HEK293 (cell line): ENCODE results near the gene KANSL1.
"Not testable (repeated sequence)": the region's sequence is repeated elsewhere in the genome, so short reads cannot be mapped to it uniquely, and the experiment has no call there.

Experiments
- CTCF ChIA-PET: fragments of 350-600 bp; formaldehyde crosslinking; extraction: SDS; loops from one replicate; lab custom pipeline; 2021; ENCODE audit warnings: antibody characterized with exemption; lab: Yijun Ruan, JAX
- POLR2A ChIA-PET: fragments of 300-600 bp; formaldehyde crosslinking; extraction: SDS; loops from one replicate; lab custom pipeline; 2020; ENCODE audit warnings: antibody characterized with exemption, inconsistent platforms; lab: Yijun Ruan, JAX
- H3K27ac ChIP-seq: fragments of 200-500 bp; sonication (Bioruptor generic); 2 replicates; pipeline ENCODE4 v1.5.1; 2014; ENCODE audit warnings: low read depth, low read length, control low read depth, inconsistent platforms; ENCODE audit errors: extremely low read depth
- H3K36me3 ChIP-seq, 2 experiments: fragments of 200-500 bp in 1 of 2; sonication (Bioruptor generic) in 1 of 2; 1 replicate in 1 of 2; 2 replicates in 1 of 2; pipeline ENCODE4 v1.5.1; 2014 to 2017; ENCODE audit warnings: inconsistent platforms in 2 of 2, low read length in 2 of 2; ENCODE audit not compliant: control insufficient read depth in 2 of 2, insufficient read depth in 1 of 2
- H3K4me1 ChIP-seq: fragments of 200-500 bp; sonication (Bioruptor generic); 2 replicates; pipeline ENCODE4 v1.5.1; 2014; ENCODE audit warnings: mild to moderate bottlenecking, low read length, inconsistent platforms; ENCODE audit not compliant: control insufficient read depth, insufficient read depth
- H3K4me3 ChIP-seq: 2 replicates; pipeline ENCODE4 v1.5.1; 2011; ENCODE audit warnings: low read depth, mild to moderate bottlenecking, control low read depth, low read length, moderate library complexity
- H3K9me3 ChIP-seq: fragments of 200-500 bp; sonication (Bioruptor generic); 2 replicates; pipeline ENCODE4 v1.5.1; 2014; ENCODE audit warnings: low read depth, low read length, inconsistent platforms; ENCODE audit not compliant: control insufficient read depth, insufficient read depth
- BCL11B ChIP-seq: fragments of 450-650 bp; formaldehyde crosslinking; IDR thresholded peaks from 2 replicates; pipeline ENCODE4 v1.5.1; 2016; ENCODE audit warnings: low read depth, missing biosample characterization, missing genetic modification characterization
- EGR2 ChIP-seq: fragments of 450-650 bp; formaldehyde crosslinking; IDR thresholded peaks from 2 replicates; pipeline ENCODE4 v1.5.1; 2016; ENCODE audit warnings: low read depth, missing biosample characterization, missing genetic modification characterization
- GLIS2 ChIP-seq: fragments of 450-650 bp; formaldehyde crosslinking; IDR thresholded peaks from 2 replicates; pipeline ENCODE4 v1.5.1; 2016; ENCODE audit warnings: missing biosample characterization, missing genetic modification characterization
- HIC1 ChIP-seq: fragments of 450-650 bp; formaldehyde crosslinking; IDR thresholded peaks from 2 replicates; pipeline ENCODE4 v1.5.1; 2016; ENCODE audit warnings: missing biosample characterization, missing genetic modification characterization
- HOXC10 ChIP-seq: sonication (generic); formaldehyde crosslinking; IDR thresholded peaks from 2 replicates; pipeline ENCODE4 v1.8.1; 2023; ENCODE audit warnings: mild to moderate bottlenecking, missing genetic modification reagents
- KLF10 ChIP-seq: fragments of 450-650 bp; IDR thresholded peaks from 2 replicates; pipeline ENCODE4 v1.5.1; 2018; ENCODE audit warnings: missing biosample characterization, mild to moderate bottlenecking, missing genetic modification characterization
- MEIS1 ChIP-seq: sonication (generic); formaldehyde crosslinking; IDR thresholded peaks from 2 replicates; pipeline ENCODE4 v1.8.1; 2022; ENCODE audit warnings: missing genetic modification reagents, mild to moderate bottlenecking, borderline replicate concordance
- SALL2 ChIP-seq: fragments of 450-650 bp; formaldehyde crosslinking; IDR thresholded peaks from 2 replicates; pipeline ENCODE4 v1.5.0; 2017; ENCODE audit warnings: missing biosample characterization, mild to moderate bottlenecking, missing genetic modification characterization, borderline replicate concordance
- SP2 ChIP-seq: fragments of 450-650 bp; formaldehyde crosslinking; IDR thresholded peaks from 2 replicates; pipeline ENCODE4 v1.5.1; 2016; ENCODE audit warnings: missing biosample characterization, missing genetic modification characterization
- YY1 ChIP-seq: fragments of 450-650 bp; formaldehyde crosslinking; IDR thresholded peaks from 2 replicates; pipeline ENCODE4 v1.5.1; 2018; ENCODE audit warnings: missing biosample characterization, missing genetic modification characterization
- ZBTB17 ChIP-seq: fragments of 450-650 bp; formaldehyde crosslinking; IDR thresholded peaks from 2 replicates; pipeline ENCODE4 v1.5.1; 2016; ENCODE audit warnings: missing biosample characterization, missing genetic modification characterization
- ZFP37 ChIP-seq: fragments of 450-650 bp; formaldehyde crosslinking; IDR thresholded peaks from 2 replicates; pipeline ENCODE4 v1.5.1; 2016; ENCODE audit warnings: missing biosample characterization, missing genetic modification characterization
- ZNF112 ChIP-seq: fragments of 450-650 bp; formaldehyde crosslinking; IDR thresholded peaks from 2 replicates; pipeline ENCODE4 v1.5.0; 2017; ENCODE audit warnings: missing biosample characterization, missing genetic modification characterization
- ZNF121 ChIP-seq: fragments of 450-650 bp; formaldehyde crosslinking; IDR thresholded peaks from 2 replicates; pipeline ENCODE4 v1.5.1; 2016; ENCODE audit warnings: missing biosample characterization, missing genetic modification characterization
- ZNF266 ChIP-seq: fragments of 450-650 bp; formaldehyde crosslinking; IDR thresholded peaks from 2 replicates; pipeline ENCODE4 v1.5.1; 2016; ENCODE audit warnings: missing biosample characterization, missing genetic modification characterization, low read depth
- ZNF518A ChIP-seq: fragments of 450-650 bp; formaldehyde crosslinking; conservative IDR thresholded peaks from 2 replicates; pipeline ENCODE4 v1.5.1; 2016; ENCODE audit warnings: low read depth, missing biosample characterization, missing genetic modification characterization
- ZNF580 ChIP-seq: fragments of 450-650 bp; formaldehyde crosslinking; IDR thresholded peaks from 2 replicates; pipeline ENCODE4 v1.5.1; 2016; ENCODE audit warnings: missing biosample characterization, missing genetic modification characterization
- ZNF585B ChIP-seq: fragments of 450-650 bp; formaldehyde crosslinking; IDR thresholded peaks from 2 replicates; pipeline ENCODE4 v1.5.1; 2016; ENCODE audit warnings: missing biosample characterization, missing genetic modification characterization
- ZNF768 ChIP-seq: fragments of 450-650 bp; formaldehyde crosslinking; IDR thresholded peaks from 2 replicates; pipeline ENCODE4 v1.5.1; 2018; ENCODE audit warnings: missing biosample characterization, mild to moderate bottlenecking, missing genetic modification characterization
- ZNF792 ChIP-seq: fragments of 450-650 bp; formaldehyde crosslinking; IDR thresholded peaks from 2 replicates; pipeline ENCODE4 v1.5.1; 2016; ENCODE audit warnings: missing biosample characterization, missing genetic modification characterization
- ZSCAN30 ChIP-seq: fragments of 450-650 bp; IDR thresholded peaks from 2 replicates; pipeline ENCODE4 v1.5.1; 2018; ENCODE audit warnings: missing biosample characterization, mild to moderate bottlenecking, missing genetic modification characterization, moderate library complexity

KANSL1 gene

GRCh38 chr17:46023783-46024388, 169.3 kb downstream of the KANSL1 start:
- no peak overlapping the region for H3K4me3 ChIP-seq
- CTCF ChIA-PET, result no interaction called here
- H3K4me1 ChIP-seq, result no peaks in the 10 kb centered on the region
- H3K27ac ChIP-seq, result no peak overlapping the region
- TF ChIP-seq ZNF792 (tag by site-specific recombination), result no peak
- no peak for TF ChIP-seq KLF10
- TF ChIP-seq ZNF121 (tag by site-specific recombination), result no peak
- TF ChIP-seq BCL11B (tag by site-specific recombination), result no peak
- TF ChIP-seq ZFP37 (tag by site-specific recombination), result no peak
- no peak for TF ChIP-seq ZNF266 (tag by site-specific recombination)
- no peak for TF ChIP-seq ZBTB17 (tag by site-specific recombination)
- TF ChIP-seq ZNF768, result no peak
- no peak for TF ChIP-seq ZNF518A
- TF ChIP-seq YY1 (tag by site-specific recombination), result no peak
- TF ChIP-seq ZNF112 (tag by site-specific recombination), result no peak
- TF ChIP-seq, all 188 proteins: peak for 0
- peaks cover 0 to 53% of the 10 kb centered on the region in 2 experiments; a peak in 1 of 3 replicates for H3K36me3 ChIP-seq
- no peaks in the 10 kb centered on the region for H3K9me3 ChIP-seq
- POLR2A ChIA-PET, result no interaction called here

GRCh38 chr17:46023366-46023765, 169.9 kb downstream of the KANSL1 start:
- H3K9me3 ChIP-seq, POLR2A ChIA-PET, CTCF ChIA-PET, H3K4me1 ChIP-seq, H3K27ac ChIP-seq, H3K4me3 ChIP-seq: not testable (repeated sequence)
- H3K36me3 ChIP-seq, result peaks cover 0 to 48% of the 10 kb centered on the region in 2 experiments; a peak in 1 of 3 replicates

GRCh38 chr17:46020998-46021397, 172.2 kb downstream of the KANSL1 start:
- no peak for TF ChIP-seq EGR2 (tag by site-specific recombination)
- no peak for TF ChIP-seq GLIS2 (tag by site-specific recombination)
- TF ChIP-seq ZNF580 (tag by site-specific recombination), result no peak
- no peak for TF ChIP-seq HIC1 (tag by site-specific recombination)
- TF ChIP-seq ZNF585B (tag by site-specific recombination), result no peak
- TF ChIP-seq MEIS1 (CRISPR knock-in tag), result no peak
- no peak for TF ChIP-seq ZSCAN30 (tag by site-specific recombination)
- TF ChIP-seq SALL2 (tag by site-specific recombination), result no peak
- TF ChIP-seq HOXC10 (CRISPR knock-in tag), result no peak
- TF ChIP-seq SP2, result no peak
- TF ChIP-seq, all 188 proteins: peak for 0
- CTCF ChIA-PET, result interaction anchor here (0.7 to 1.1 kb wide), 2 partner anchors 24 to 249 kb away, joined by 4 read pairs; no protein-coding TSS in a partner anchor
- Histone ChIP-seq H3K36me3 (peaks cover 0 to 24% of the 10 kb centered on the region in 2 experiments; a peak in 2 of 3 replicates), H3K9me3 (no peaks in the 10 kb centered on the region), H3K4me1 (no peaks in the 10 kb centered on the region), H3K27ac (no peak overlapping the region), H3K4me3 (no peak overlapping the region)
- POLR2A ChIA-PET, result no interaction called here
